ENCODE results near the gene SPAG16.

GRCh38 chr2:213696442-213696841 is 412.2 kb downstream of the SPAG16 start:
- TF ChIP-seq, protein P1, sequence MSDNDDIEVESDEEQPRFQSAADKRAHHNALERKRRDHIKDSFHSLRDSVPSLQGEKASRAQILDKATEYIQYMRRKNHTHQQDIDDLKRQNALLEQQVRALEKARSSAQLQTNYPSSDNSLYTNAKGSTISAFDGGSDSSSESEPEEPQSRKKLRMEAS (IDR thresholded peaks at IDR 0.05), result no peak
- TF ChIP-seq TAF1 (IDR thresholded peaks at IDR 0.05; ENCODE audit: low read depth) (no peak), EP300 (IDR thresholded peaks at IDR 0.05; ENCODE audit: borderline replicate concordance) (no peak), CEBPB (IDR thresholded peaks at IDR 0.05) (no peak), TEAD4 (IDR thresholded peaks at IDR 0.05) (no peak), YY1 (IDR thresholded peaks at IDR 0.05; ENCODE audit: low read depth) (no peak), FOXM1 (IDR thresholded peaks at IDR 0.05; ENCODE audit: borderline replicate concordance, low read depth) (no peak), NFIC (IDR thresholded peaks at IDR 0.05) (no peak), CREB1 (IDR thresholded peaks at IDR 0.05; ENCODE audit: low read depth) (no peak), RAD21 (IDR thresholded peaks at IDR 0.05; ENCODE audit: low read depth) (no peak), TCF12 (IDR thresholded peaks at IDR 0.05; ENCODE audit: low read depth) (no peak), USF1 (IDR thresholded peaks at IDR 0.05) (no peak), EGR1 (IDR thresholded peaks at IDR 0.05) (no peak)
- TF ChIP-seq, protein P2, sequence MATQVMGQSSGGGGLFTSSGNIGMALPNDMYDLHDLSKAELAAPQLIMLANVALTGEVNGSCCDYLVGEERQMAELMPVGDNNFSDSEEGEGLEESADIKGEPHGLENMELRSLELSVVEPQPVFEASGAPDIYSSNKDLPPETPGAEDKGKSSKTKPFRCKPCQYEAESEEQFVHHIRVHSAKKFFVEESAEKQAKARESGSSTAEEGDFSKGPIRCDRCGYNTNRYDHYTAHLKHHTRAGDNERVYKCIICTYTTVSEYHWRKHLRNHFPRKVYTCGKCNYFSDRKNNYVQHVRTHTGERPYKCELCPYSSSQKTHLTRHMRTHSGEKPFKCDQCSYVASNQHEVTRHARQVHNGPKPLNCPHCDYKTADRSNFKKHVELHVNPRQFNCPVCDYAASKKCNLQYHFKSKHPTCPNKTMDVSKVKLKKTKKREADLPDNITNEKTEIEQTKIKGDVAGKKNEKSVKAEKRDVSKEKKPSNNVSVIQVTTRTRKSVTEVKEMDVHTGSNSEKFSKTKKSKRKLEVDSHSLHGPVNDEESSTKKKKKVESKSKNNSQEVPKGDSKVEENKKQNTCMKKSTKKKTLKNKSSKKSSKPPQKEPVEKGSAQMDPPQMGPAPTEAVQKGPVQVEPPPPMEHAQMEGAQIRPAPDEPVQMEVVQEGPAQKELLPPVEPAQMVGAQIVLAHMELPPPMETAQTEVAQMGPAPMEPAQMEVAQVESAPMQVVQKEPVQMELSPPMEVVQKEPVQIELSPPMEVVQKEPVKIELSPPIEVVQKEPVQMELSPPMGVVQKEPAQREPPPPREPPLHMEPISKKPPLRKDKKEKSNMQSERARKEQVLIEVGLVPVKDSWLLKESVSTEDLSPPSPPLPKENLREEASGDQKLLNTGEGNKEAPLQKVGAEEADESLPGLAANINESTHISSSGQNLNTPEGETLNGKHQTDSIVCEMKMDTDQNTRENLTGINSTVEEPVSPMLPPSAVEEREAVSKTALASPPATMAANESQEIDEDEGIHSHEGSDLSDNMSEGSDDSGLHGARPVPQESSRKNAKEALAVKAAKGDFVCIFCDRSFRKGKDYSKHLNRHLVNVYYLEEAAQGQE (IDR thresholded peaks at IDR 0.05; ENCODE audit: low read depth), result no peak

Data from Ishikawa (cell line).